ENCODE measurements around the gene TMEM130.

The TMEM130 gene

DNA sequence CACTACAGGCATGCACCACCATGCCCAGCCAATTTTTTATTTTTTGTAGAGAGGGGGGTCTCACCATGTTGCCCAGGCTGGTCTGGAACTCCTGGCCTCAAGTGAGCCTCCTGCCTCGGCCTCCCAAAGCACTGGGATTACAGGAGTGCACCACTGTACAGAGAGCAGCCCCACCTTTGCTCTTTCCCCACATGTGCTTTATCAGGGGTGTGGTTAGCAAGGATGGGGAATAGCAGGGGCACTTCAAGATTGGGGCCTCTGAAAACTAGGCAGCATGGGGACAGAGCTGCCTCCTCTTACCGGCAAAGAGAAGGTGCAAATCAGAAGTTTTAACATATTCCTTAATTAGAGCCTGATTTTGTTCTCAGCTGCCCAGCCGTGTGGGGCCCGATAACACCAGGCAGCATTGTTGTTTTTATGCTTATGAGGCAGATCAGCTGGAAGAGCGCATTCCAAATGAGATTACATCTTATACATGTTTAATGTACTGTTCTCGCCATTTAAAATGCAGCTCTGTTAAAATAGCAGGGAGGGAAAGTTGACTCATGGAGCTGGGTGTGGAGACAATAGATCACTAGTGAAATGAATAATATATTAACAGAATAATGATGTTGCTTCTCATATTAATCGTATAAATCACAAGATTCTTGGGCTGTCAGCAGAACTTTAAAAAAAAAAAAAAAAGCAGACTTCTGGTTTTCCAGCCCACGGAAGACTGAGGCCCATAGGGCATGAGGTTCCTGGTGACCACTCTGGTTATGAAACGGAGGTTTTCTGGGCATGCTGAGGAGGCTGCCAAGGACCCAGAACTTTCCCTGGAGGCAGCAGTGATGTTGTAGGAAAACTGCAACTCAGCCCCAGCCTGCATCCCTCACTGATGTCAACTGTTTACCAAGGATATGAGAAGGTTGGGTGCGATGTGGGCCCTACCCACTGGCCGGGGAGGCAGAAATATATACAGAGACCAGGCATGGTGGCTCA lies 62.5 kb downstream of the TMEM130 start:
- DNase-seq (ENCODE audit: low read depth) = no peak

- DNase-seq (ENCODE audit: low read depth) = no peak
Measured at GRCh38 chr7:98805956-98806838, 63.6 kb downstream of the TMEM130 start.

DNA sequence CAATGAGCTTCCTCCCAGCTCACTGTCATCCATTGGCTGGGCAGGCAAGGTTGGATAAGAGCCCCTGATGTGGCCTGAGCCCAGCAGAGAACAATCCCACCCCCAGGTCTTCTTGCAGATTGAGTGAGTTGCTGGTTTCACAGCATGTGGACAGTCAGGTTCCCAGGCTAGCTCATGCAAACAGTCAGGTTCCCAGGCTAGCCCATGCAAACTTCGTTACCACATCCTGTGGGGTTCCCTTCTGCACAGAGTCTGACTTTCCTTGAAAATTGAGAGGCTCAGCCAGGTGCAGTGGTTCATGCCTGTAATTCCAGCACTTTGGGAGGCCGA lies 67.1 kb downstream of the TMEM130 start:
- no peak for DNase-seq (ENCODE audit: low read depth)

DNA sequence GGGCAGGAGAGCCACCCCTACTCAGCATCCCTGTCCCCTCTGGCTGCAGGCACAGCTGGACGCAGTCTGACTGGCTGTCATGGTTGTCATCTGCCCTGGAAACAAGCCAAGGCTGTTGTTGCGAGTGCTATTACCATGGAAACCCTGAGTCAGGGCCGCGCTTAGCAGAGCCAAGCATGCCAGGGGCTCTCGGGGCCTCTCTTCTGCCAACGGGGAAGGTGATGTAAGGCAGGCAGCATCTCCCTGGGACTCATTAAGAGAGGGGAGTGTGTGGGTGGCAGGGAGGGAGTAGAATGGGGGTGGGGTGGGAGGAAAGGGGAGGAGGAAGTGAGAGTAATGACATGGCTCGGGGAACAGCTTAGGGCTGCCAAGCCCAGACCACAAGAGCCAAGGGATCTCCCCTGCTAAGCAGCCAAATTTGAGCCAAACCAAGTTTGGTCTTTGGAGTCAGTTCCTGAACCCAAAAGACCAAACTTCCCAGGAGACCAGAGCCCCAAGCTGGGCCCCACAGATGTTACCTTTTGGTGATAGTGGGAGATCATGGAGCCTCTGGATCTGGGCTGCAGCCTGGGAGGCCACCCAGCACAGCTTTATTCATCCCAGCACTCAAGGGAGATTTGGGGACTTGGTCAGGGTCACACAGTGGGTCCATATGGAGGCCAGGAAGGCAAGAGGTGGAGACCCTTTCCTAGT lies 67.6 kb downstream of the TMEM130 start:
- peak; percentile 52 for DNase-seq (ENCODE audit: low read depth)

- no peak for DNase-seq (ENCODE audit: low read depth)
Measured at GRCh38 chr7:98800996-98801395, 68.8 kb downstream of the TMEM130 start.

GRCh38 chr7:98797150-98797549 lies 72.7 kb downstream of the TMEM130 start:
- DNase-seq (ENCODE audit: low read depth) = no peak

Data from fibroblast of the conjunctiva (primary cell).